Neural cell (in vitro differentiated cells): ENCODE results near the gene METTL24. TPM values are rescaled to one million over a fixed set of nuclear protein-coding genes. Genes with fewer than 3 reads are reported as not detected.

Experiments used
- H2AFZ ChIP-seq: fragments of 200-600, 300-800 bp; sonication (generic), shearing (Covaris generic); 2 replicates; pipeline ENCODE4 v1.6.0; 2014; ENCODE audit warnings: low read depth, mild to moderate bottlenecking, antibody characterized with exemption, low read length, moderate library complexity
- H3F3A ChIP-seq: fragments of 200-600 bp; shearing (Covaris generic); 2 replicates; pipeline ENCODE4 v1.6.1; 2016; ENCODE audit warnings: mild to moderate bottlenecking, moderate library complexity, mixed read lengths, antibody characterized with exemption, low read length; ENCODE audit not compliant: insufficient read depth, poor library complexity, severe bottlenecking
- H3K27ac ChIP-seq: fragments of 200-600, 300-800 bp; sonication (generic), shearing (Covaris generic); 2 replicates; pipeline ENCODE4 v1.5.1; 2014; ENCODE audit warnings: mild to moderate bottlenecking, low read length, moderate library complexity
- H3K27me3 ChIP-seq: fragments of 300-800, 200-600 bp; sonication (generic), shearing (Covaris generic); 2 replicates; pipeline ENCODE4 v1.6.0; 2014; ENCODE audit warnings: mild to moderate bottlenecking, low read depth, low read length, moderate library complexity; ENCODE audit not compliant: insufficient read depth
- H3K36me3 ChIP-seq: fragments of 300-800, 200-600 bp; sonication (generic), shearing (Covaris generic); 2 replicates; pipeline ENCODE4 v1.5.1; 2014; ENCODE audit warnings: mild to moderate bottlenecking, antibody characterized with exemption, low read length, moderate library complexity; ENCODE audit not compliant: insufficient read depth
- H3K4me2 ChIP-seq: fragments of 300-800, 200-600 bp; sonication (generic), shearing (Covaris generic); 2 replicates; pipeline ENCODE4 v1.6.0; 2014; ENCODE audit warnings: mild to moderate bottlenecking, low read length
- H3K4me3 ChIP-seq: fragments of 300-800, 200-600 bp; sonication (generic), shearing (Covaris generic); 2 replicates; pipeline ENCODE4 v1.5.1; 2014; ENCODE audit warnings: mild to moderate bottlenecking, low read length, moderate library complexity
- H3K79me2 ChIP-seq: fragments of 200-600 bp; shearing (Covaris generic); replicated peaks from 2 replicates; pipeline ENCODE4 v1.6.0; 2014; ENCODE audit warnings: mild to moderate bottlenecking, low read length, moderate library complexity; ENCODE audit not compliant: insufficient read depth
- H3K9ac ChIP-seq: fragments of 300-800, 200-600 bp; sonication (generic), shearing (Covaris generic); 2 replicates; pipeline ENCODE4 v1.6.1; 2016; ENCODE audit warnings: mild to moderate bottlenecking, low read length, mixed read lengths
- H3K9me2 ChIP-seq: fragments of 200-600 bp; shearing (Covaris generic); 2 replicates; pipeline ENCODE4 v1.6.1; 2016; ENCODE audit warnings: mild to moderate bottlenecking, low read length, mixed read lengths; ENCODE audit not compliant: insufficient read depth
- H3K9me3 ChIP-seq: fragments of 200-600, 300-800 bp; sonication (generic), shearing (Covaris generic); 2 replicates; pipeline ENCODE4 v1.6.1; 2016; ENCODE audit warnings: mild to moderate bottlenecking, mixed run types, low read length, moderate library complexity, mixed read lengths
- H4K20me1 ChIP-seq: fragments of 200-600 bp; shearing (Covaris generic); 2 replicates; pipeline ENCODE4 v1.6.1; 2016; ENCODE audit warnings: mild to moderate bottlenecking, mixed run types; ENCODE audit not compliant: insufficient read depth
- EP300 ChIP-seq: fragments of 450-650 bp; conservative IDR thresholded peaks from 2 replicates; pipeline ENCODE4 v1.6.1; 2014; ENCODE audit warnings: antibody characterized with exemption, mild to moderate bottlenecking, moderate library complexity; ENCODE audit not compliant: poor library complexity, severe bottlenecking
- EZH2 ChIP-seq: fragments of 200-600, 300-800 bp; shearing (Covaris generic), sonication (generic); IDR thresholded peaks from 2 replicates; pipeline ENCODE4 v1.6.1; 2014; ENCODE audit warnings: antibody characterized with exemption, low read length, borderline replicate concordance, mild to moderate bottlenecking; ENCODE audit not compliant: insufficient read depth, poor library complexity, severe bottlenecking
- MXI1 ChIP-seq: fragments of 450-650 bp; conservative IDR thresholded peaks from 2 replicates; pipeline ENCODE4 v1.6.1; 2014; ENCODE audit warnings: antibody characterized with exemption, mild to moderate bottlenecking; ENCODE audit not compliant: poor library complexity, severe bottlenecking
- POLR2AphosphoS5 ChIP-seq: IDR thresholded peaks from 2 replicates; pipeline ENCODE4 v1.6.1; 2012
- RAD21 ChIP-seq: fragments of 450-650 bp; conservative IDR thresholded peaks from 2 replicates; pipeline ENCODE4 v1.6.1; 2014; ENCODE audit warnings: antibody characterized with exemption, mild to moderate bottlenecking, moderate library complexity
- SMC3 ChIP-seq: fragments of 450-650 bp; conservative IDR thresholded peaks from 2 replicates; pipeline ENCODE4 v1.6.1; 2014; ENCODE audit warnings: antibody characterized with exemption, mild to moderate bottlenecking, moderate library complexity; ENCODE audit not compliant: poor library complexity
- TAF1 ChIP-seq: IDR thresholded peaks from 2 replicates; pipeline ENCODE4 v1.6.1; 2012; ENCODE audit warnings: low read depth
- polyA plus RNA-seq: library from polyadenylated mRNA; depleted of rRNA; stranded (reverse); fragments of >200 nt; gene quantifications from 2 replicates; pipeline ENCODE4 v1.2.3, GENCODE V29; 2014
- TF ChIP-seq, protein P1 (sequence below): fragments of 450-650 bp; IDR thresholded peaks from 2 replicates; pipeline ENCODE4 v1.5.1; 2014; ENCODE audit warnings: antibody characterized with exemption, mild to moderate bottlenecking, moderate library complexity; ENCODE audit not compliant: poor library complexity, severe bottlenecking
- TF ChIP-seq, protein P2 (sequence below): IDR thresholded peaks from 2 replicates; pipeline ENCODE4 v1.6.1; 2012; ENCODE audit warnings: borderline replicate concordance

The METTL24 gene
- polyA plus RNA-seq, 1 donor from 2014 or later: not detected

DNA sequence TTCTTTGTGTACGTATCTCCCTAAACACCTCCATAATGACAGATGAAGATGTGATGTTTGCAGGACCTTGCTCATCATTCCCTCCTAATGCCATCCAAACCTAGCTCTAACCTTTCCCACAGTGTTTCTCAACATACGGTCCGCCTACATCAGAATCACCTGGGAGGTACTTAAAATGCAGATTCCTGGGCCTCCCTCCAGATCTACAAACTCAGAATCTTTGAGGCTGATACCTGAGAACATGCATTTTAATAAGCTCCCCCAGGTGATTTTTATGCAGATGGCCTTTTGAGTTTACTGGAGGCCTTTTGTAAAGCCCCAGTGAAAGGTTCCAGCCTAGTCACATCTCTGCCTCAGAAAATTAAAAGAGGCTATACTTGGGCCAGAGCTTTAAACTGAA, 40.5 kb downstream of the METTL24 start:
- H4K20me1 ChIP-seq: no peaks in the 10 kb centered on the region
- no peak for TF ChIP-seq MXI1
- TF ChIP-seq EZH2: no peak
- no peak for TF ChIP-seq SMC3
- TF ChIP-seq, protein P1, sequence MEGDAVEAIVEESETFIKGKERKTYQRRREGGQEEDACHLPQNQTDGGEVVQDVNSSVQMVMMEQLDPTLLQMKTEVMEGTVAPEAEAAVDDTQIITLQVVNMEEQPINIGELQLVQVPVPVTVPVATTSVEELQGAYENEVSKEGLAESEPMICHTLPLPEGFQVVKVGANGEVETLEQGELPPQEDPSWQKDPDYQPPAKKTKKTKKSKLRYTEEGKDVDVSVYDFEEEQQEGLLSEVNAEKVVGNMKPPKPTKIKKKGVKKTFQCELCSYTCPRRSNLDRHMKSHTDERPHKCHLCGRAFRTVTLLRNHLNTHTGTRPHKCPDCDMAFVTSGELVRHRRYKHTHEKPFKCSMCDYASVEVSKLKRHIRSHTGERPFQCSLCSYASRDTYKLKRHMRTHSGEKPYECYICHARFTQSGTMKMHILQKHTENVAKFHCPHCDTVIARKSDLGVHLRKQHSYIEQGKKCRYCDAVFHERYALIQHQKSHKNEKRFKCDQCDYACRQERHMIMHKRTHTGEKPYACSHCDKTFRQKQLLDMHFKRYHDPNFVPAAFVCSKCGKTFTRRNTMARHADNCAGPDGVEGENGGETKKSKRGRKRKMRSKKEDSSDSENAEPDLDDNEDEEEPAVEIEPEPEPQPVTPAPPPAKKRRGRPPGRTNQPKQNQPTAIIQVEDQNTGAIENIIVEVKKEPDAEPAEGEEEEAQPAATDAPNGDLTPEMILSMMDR: no peak
- H3K27me3 ChIP-seq: no peaks in the 10 kb centered on the region
- H3F3A ChIP-seq: no peaks in the 10 kb centered on the region
- no peaks in the 10 kb centered on the region for H3K9me2 ChIP-seq
- H3K79me2 ChIP-seq: no peaks in the 10 kb centered on the region
- H3K9ac ChIP-seq: no peak overlapping the region
- no peak overlapping the region for H3K4me3 ChIP-seq
- H3K36me3 ChIP-seq: no peaks in the 10 kb centered on the region
- no peak overlapping the region for H3K27ac ChIP-seq
- no peak overlapping the region for H3K4me2 ChIP-seq
- no peaks in the 10 kb centered on the region for H3K9me3 ChIP-seq
- no peak overlapping the region for H2AFZ ChIP-seq

DNA sequence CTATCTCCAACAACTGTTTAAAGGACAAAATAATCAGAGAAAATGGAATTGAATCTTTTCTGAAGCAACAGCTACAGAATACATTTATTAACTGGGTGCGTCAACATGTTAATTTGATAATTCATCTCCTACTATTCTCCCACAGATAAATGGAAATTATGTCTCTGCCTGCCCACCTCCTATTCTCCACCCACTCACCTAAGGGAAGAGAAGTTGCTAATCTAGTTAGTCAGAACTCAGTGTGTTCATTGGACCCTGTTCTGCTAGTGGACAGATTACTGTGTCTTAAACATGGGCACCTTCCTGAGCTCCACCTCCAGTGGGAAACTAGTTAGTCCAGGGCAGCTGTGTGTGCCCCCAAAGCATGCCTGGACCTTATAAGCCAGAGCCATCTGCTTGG, 41.0 kb downstream of the METTL24 start:
- Histone ChIP-seq H3K9me3 (no peaks in the 10 kb centered on the region), H3K4me3 (no peak overlapping the region), H4K20me1 (no peaks in the 10 kb centered on the region), H3K79me2 (no peaks in the 10 kb centered on the region), H2AFZ (no peak overlapping the region), H3K36me3 (no peaks in the 10 kb centered on the region), H3F3A (no peaks in the 10 kb centered on the region), H3K27ac (no peak overlapping the region), H3K9me2 (no peaks in the 10 kb centered on the region), H3K9ac (no peak overlapping the region), H3K27me3 (no peaks in the 10 kb centered on the region), H3K4me2 (no peak overlapping the region)
- TF ChIP-seq TAF1 (no peak), POLR2AphosphoS5 (no peak), SMC3 (no peak), RAD21 (no peak), EZH2 (no peak), MXI1 (no peak), EP300 (no peak)
- TF ChIP-seq, protein P1: no peak
- TF ChIP-seq, protein P2, sequence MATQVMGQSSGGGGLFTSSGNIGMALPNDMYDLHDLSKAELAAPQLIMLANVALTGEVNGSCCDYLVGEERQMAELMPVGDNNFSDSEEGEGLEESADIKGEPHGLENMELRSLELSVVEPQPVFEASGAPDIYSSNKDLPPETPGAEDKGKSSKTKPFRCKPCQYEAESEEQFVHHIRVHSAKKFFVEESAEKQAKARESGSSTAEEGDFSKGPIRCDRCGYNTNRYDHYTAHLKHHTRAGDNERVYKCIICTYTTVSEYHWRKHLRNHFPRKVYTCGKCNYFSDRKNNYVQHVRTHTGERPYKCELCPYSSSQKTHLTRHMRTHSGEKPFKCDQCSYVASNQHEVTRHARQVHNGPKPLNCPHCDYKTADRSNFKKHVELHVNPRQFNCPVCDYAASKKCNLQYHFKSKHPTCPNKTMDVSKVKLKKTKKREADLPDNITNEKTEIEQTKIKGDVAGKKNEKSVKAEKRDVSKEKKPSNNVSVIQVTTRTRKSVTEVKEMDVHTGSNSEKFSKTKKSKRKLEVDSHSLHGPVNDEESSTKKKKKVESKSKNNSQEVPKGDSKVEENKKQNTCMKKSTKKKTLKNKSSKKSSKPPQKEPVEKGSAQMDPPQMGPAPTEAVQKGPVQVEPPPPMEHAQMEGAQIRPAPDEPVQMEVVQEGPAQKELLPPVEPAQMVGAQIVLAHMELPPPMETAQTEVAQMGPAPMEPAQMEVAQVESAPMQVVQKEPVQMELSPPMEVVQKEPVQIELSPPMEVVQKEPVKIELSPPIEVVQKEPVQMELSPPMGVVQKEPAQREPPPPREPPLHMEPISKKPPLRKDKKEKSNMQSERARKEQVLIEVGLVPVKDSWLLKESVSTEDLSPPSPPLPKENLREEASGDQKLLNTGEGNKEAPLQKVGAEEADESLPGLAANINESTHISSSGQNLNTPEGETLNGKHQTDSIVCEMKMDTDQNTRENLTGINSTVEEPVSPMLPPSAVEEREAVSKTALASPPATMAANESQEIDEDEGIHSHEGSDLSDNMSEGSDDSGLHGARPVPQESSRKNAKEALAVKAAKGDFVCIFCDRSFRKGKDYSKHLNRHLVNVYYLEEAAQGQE: no peak
